Stimulated activated naive CD4-positive, alpha-beta T cell (primary cell): ENCODE data around the gene TSPAN4.

Source experiments
- DNase-seq, 6 experiments: peaks; one replicate each; lab custom pipeline; 2025; lab: John Stamatoyannopoulos, UW

Gene TSPAN4

DNA sequence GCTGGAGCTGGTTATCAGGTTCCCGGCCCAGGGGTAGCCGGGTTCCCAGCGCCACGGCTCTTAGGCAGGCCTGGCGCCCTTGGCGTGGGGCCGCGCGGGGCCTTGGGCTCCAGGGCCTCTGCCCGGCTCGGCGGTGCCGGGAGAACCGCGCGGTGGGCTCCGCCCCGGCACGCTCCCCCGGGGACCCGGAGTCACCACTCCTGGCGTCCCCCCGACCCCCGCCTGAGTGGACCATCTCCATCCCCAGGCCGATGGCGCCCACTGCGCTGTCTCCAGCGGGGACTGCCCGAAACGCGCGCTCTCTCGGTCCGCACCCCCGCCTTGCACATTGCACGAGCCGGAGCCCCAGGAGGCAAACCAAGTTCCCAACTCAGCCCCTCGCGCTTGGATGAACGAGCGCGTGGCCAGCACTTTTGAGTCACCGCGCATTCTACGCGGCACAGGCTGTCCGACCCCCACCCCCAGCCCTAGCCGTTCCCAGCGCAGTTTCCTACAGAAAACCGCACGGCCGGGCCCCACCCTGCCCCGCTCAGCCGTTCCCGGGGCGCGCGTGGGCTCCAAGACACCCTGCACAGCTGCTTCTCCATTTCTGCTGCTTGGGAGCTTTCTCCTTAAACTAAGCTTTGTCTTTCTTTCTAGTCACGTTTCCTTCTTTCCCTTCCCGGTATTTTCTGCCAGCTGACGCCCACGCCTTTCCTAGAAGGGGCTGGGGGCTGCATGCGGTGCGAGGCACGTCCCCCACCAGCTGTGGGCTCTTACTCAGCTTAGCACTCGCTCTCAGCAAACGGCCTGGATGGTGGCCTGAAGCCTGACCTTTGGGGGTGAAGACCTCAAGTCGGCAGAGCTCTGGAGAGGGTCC lies 68.6 kb downstream of the TSPAN4 start:
- peak in 3 of 6 experiments; percentile 32 to 52 (median 45) for DNase-seq

- no peak for DNase-seq
These were observed 69.2 kb downstream of the TSPAN4 start for GRCh38 chr11:911890-912219.

DNA sequence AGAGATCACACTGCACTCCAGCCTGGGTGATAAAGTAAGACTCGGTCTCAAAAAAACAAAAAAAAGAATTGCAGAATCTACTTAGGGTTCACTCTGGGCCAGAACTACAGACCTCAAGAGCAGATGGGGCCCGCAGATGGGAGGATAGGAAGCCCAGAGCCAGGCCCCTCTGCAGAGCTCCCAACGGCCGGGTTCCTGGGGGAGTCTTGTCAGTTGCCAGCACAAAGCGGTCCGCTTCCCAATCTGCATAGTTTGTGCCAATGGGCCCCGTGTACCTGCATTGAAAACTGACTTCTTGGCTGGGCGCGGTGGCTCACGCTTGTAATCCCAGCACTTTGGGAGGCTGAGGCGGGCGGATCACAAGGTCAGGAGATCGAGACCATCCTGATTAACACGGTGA lies 69.6 kb downstream of the TSPAN4 start:
- DNase-seq: no peak

DNA sequence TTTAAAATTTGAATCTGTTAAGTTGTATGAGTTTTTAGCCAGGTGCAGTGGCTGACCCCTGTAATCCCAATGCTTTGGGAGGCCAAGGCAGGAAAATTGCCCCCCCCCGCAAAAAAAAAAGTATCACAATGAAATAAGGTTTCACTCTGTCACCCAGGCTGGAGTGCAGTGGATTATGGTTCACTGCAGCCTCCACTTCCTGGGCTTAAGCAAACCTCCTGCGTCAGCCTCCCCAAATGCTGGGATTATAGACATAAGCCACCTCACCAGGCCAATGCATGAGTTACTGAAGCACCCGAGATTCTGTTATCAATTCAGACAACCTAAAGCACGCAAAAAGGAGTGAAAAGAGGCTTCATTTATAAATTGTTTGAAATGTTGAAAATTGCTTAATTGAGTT lies 70.4 kb downstream of the TSPAN4 start:
- DNase-seq: no peak

DNA sequence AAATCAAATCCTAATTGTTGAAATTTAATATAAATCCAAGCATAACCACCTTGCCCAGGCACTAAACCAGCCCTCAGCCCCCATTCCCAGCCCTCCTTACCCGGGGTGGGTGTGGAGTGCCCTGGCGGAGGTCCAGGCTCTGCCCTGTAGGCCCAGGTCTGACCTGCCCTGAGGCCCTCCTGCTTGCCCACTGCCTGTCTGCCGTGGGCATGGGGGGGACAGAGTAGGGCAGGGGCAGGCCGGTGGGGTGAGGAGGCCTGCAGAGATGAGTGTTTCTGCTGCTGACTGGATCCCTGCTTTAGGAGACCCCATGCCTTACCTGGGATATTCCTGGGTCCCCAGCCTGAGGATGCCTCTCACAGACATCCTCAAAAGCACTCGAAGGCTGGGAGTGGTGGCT lies 71.6 kb downstream of the TSPAN4 start:
- no peak for DNase-seq

DNA sequence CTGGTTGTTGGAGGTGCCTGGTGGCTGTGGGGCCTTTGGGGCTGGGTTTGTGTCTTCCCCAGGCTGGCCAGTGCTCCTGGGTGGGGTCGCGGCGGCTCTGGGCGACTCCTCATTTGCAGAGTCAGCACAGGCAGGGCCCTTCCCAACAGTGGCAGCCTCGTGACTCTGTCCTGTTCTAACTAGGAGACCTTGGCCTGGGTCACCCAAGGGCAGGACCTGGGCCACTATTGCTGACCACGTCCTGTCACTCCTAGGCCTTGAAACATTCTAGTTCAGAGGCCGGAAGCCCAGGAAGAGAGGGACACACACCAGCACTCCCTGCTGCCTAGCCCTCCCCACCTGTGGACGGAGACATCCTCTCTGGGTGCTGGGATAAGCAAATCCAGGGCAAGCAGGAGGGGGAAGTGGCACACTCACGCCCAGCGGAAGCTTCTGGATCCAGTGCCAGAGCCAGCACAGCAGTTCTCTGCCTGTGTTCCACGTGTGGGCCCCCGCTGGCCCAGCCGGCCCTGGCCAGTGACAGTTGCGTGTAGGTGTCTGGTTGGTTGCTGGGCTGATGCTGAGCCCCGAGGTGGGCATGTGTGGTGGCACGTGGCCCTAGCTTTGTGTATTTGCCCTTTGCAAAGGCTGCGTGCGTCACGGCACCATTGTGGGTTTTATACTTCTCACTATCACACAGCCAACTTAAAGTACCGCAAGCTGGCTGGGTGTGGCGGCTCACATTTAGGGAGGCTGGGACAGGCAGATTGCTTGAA lies 72.3 kb downstream of the TSPAN4 start:
- DNase-seq: no peak
